ENCODE measurements around the gene FHAD1. TPM values are rescaled to one million over a fixed set of nuclear protein-coding genes. Genes with fewer than 3 reads are reported as not detected.

Gene FHAD1
- total and polyA plus RNA-seq, 2 of the 13 experiments (the other 11 are each of a cell fraction or from before 2014, with no cell fraction given): not detected

GRCh38 chr1:15309687-15310086 is 62.7 kb downstream of the FHAD1 start:
- Histone ChIP-seq H2AFZ (ENCODE audit: low read length) (no peak overlapping the region), H3K79me2 (ENCODE audit: insufficient read depth, low read length) (no peaks in the 10 kb centered on the region), H3K4me2 (ENCODE audit: low read depth, low read length) (no peak overlapping the region), H3K4me1 (ENCODE audit: insufficient read depth, low read length) (peaks cover 15% of the 10 kb centered on the region), H4K20me1 (ENCODE audit: insufficient read depth, low read length) (no peaks in the 10 kb centered on the region), H3K4me3 (replicated peaks in 1 of 3; ENCODE audit: insufficient read depth in 1 of 3, low read depth in 2 of 3, low read length in 3 of 3) (no peak overlapping the region), H3K36me3 (replicated peaks in 1 of 2; ENCODE audit: control insufficient read depth in 1 of 2, insufficient read depth in 2 of 2, low read length in 2 of 2) (no peaks in the 10 kb centered on the region), H3K27ac (ENCODE audit: extremely low read length, insufficient read depth, low read length) (no peak overlapping the region), H3K27me3 (ENCODE audit: control insufficient read depth in 1 of 2, insufficient read depth in 2 of 2, low read length in 2 of 2) (peaks cover 4 to 17% of the 10 kb centered on the region in 2 experiments; a peak in 3 of 5 replicates), H3K9ac (ENCODE audit: insufficient read depth, low read depth, low read length) (no peak overlapping the region), H3K9me3 (ENCODE audit: low read length) (no peaks in the 10 kb centered on the region)
- ChIA-PET POLR2A (no interaction called here), CTCF (ENCODE audit: low intra/inter-chr PET ratio, low total read pairs) (no interaction called here)
- ATAC-seq (no peak; the same call in 2 of the 3 replicates), FAIRE-seq (no peak), DNase-seq (ENCODE audit: low spot score) (no peak)
- in situ Hi-C loops (cut with HindIII; ENCODE audit: extremely low pct_ligation_motif_present, low pct_unique_long_range_greater_than_20kb) (loop anchor here (5.0 to 10.0 kb wide), 2 partner anchors 107 to 185 kb away; no protein-coding TSS in a partner anchor), intact Hi-C loops (cut with micrococcal nuclease; ENCODE audit: unreplicated experiment) (no loop called here)
- 22% methylated on average over 10 of the region's 10 CpGs for WGBS (ENCODE audit: low lambda C conversion rate)
- TF ChIP-seq ZFP41 (CRISPR knock-in tag; IDR thresholded peaks at IDR 0.05; ENCODE audit: borderline replicate concordance) (no peak), THYN1 (CRISPR knock-in tag; IDR thresholded peaks at IDR 0.05; ENCODE audit: borderline replicate concordance, low read depth) (no peak), ZNF879 (CRISPR knock-in tag; IDR thresholded peaks at IDR 0.05) (no peak), ZNF230 (CRISPR knock-in tag; IDR thresholded peaks at IDR 0.05) (no peak), PHB2 (IDR thresholded peaks at IDR 0.05; ENCODE audit: partially characterized antibody) (no peak), ZNF644 (CRISPR knock-in tag; IDR thresholded peaks at IDR 0.05; ENCODE audit: low read depth) (no peak), ZNF709 (CRISPR knock-in tag; IDR thresholded peaks at IDR 0.05) (no peak), ZC3H4 (CRISPR knock-in tag; IDR thresholded peaks at IDR 0.05; ENCODE audit: borderline replicate concordance) (no peak), ISL2 (CRISPR knock-in tag; IDR thresholded peaks at IDR 0.05) (no peak), JUND (CRISPR knock-in tag; IDR thresholded peaks at IDR 0.05) (no peak), HNRNPL (IDR thresholded peaks at IDR 0.05; ENCODE audit: low read depth, low read length) (no peak), TFDP1 (CRISPR knock-in tag; IDR thresholded peaks at IDR 0.05; ENCODE audit: borderline replicate concordance) (no peak), KAT8 (CRISPR knock-in tag; IDR thresholded peaks at IDR 0.05) (no peak), ZNF747 (CRISPR knock-in tag; IDR thresholded peaks at IDR 0.05; ENCODE audit: borderline replicate concordance) (no peak), ZNF777 (CRISPR knock-in tag; IDR thresholded peaks at IDR 0.05) (no peak), ZNF367 (CRISPR knock-in tag; IDR thresholded peaks at IDR 0.05; ENCODE audit: borderline replicate concordance) (no peak), ZNF7 (CRISPR knock-in tag; IDR thresholded peaks at IDR 0.05) (no peak)
- TF ChIP-seq, protein P1, sequence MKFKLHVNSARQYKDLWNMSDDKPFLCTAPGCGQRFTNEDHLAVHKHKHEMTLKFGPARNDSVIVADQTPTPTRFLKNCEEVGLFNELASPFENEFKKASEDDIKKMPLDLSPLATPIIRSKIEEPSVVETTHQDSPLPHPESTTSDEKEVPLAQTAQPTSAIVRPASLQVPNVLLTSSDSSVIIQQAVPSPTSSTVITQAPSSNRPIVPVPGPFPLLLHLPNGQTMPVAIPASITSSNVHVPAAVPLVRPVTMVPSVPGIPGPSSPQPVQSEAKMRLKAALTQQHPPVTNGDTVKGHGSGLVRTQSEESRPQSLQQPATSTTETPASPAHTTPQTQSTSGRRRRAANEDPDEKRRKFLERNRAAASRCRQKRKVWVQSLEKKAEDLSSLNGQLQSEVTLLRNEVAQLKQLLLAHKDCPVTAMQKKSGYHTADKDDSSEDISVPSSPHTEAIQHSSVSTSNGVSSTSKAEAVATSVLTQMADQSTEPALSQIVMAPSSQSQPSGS (CRISPR knock-in tag; IDR thresholded peaks at IDR 0.05): no peak
- TF ChIP-seq, protein P2, sequence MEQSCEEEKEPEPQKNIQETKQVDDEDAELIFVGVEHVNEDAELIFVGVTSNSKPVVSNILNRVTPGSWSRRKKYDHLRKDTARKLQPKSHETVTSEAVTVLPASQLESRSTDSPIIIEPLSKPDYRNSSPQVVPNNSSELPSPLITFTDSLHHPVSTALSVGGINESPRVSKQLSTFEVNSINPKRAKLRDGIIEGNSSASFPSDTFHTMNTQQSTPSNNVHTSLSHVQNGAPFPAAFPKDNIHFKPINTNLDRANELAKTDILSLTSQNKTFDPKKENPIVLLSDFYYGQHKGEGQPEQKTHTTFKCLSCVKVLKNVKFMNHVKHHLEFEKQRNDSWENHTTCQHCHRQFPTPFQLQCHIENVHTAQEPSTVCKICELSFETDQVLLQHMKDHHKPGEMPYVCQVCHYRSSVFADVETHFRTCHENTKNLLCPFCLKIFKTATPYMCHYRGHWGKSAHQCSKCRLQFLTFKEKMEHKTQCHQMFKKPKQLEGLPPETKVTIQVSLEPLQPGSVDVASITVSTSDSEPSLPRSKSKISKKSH (CRISPR knock-in tag; IDR thresholded peaks at IDR 0.05; ENCODE audit: borderline replicate concordance): no peak
- BruUV-seq (replicated peaks): no TSS peak

Data from HepG2 (cell line).